ENCODE data around the gene CCDC27. TPM values are rescaled to one million over a fixed set of nuclear protein-coding genes. Genes with fewer than 3 reads are reported as not detected.
A peak's percentile ranks its signal among the peaks of the same experiment; 100 is the strongest.

CCDC27 gene
- total and polyA plus RNA-seq, 2 donors (not counting 1 experiment from before 2014, with no cell fraction given) = not detected

DNA sequence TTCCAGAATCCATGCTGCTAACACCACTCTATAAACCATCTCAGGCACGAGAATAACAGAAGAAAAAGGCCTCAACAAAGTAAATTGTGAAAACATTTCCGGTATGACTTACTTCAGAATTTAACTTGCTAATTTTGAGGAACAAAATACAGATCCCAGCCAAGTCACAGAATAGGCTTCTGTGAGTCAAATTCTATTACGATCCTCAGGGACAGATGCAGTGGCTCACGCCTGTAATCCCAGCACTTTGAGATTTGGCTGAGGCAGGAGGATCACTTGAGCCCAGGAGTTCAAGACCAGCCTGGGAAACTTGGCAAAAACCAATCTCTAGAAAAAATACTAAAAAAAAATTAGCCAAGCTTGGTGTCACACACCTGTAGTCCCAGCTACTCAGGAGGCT, 8.8 kb upstream of the CCDC27 start:
- Mint-ChIP-seq H3K27me3 (no peaks in the 10 kb centered on the region), H3K4me1 (peaks cover 27% of the 10 kb centered on the region), H3K27ac (peak overlapping the region; percentile 34), H3K4me3 (no peak overlapping the region), H3K9me3 (ENCODE audit: insufficient read depth) (no peaks in the 10 kb centered on the region)
- H3K9me3 ChIP-seq (ENCODE audit: control extremely low read depth in 1 of 3, control insufficient read depth in 2 of 3, insufficient read depth in 1 of 3, low read length in 2 of 3) = no peaks in the 10 kb centered on the region
- no peak overlapping the region for H3K4me2 ChIP-seq (replicated peaks; ENCODE audit: low read depth, low read length, poor library complexity, severe bottlenecking)
- intact Hi-C loops (cut with micrococcal nuclease) = no loop called here
- no peak for ATAC-seq (ENCODE audit: low read depth)
- H3K27me3 ChIP-seq (replicated peaks in 1 of 4; ENCODE audit: control extremely low read depth in 1 of 4, control insufficient read depth in 3 of 4, insufficient read depth in 4 of 4, low read length in 3 of 4) = no peaks in the 10 kb centered on the region
- ChIA-PET CTCF (no interaction called here), POLR2A (interaction anchor here (0.6 kb wide), 1 partner anchor 77 kb away, joined by 3 read pairs; no protein-coding TSS in a partner anchor)
- no peaks in the 10 kb centered on the region for H3K79me2 ChIP-seq (ENCODE audit: control insufficient read depth, insufficient read depth, low read length)
- H3K36me3 ChIP-seq (replicated peaks in 1 of 2; ENCODE audit: control extremely low read depth in 1 of 2, control insufficient read depth in 1 of 2, extremely low read depth in 1 of 2, insufficient read depth in 2 of 2, low read length in 1 of 2) = peaks cover 1 to 21% of the 10 kb centered on the region in 2 experiments
- no peak overlapping the region for H3K27ac ChIP-seq (ENCODE audit: low read length in 2 of 2)
- TF ChIP-seq CTCF (IDR thresholded peaks at IDR 0.05) (no peak), EZH2 (IDR thresholded peaks at IDR 0.05; ENCODE audit: borderline replicate concordance, insufficient read depth, low read depth, low read length, poor library complexity, severe bottlenecking) (no peak)
- no peak overlapping the region for H3K9ac ChIP-seq (ENCODE audit: low read length)
- WGBS (ENCODE audit: insufficient coverage) = 84% methylated on average over 3 of the region's 4 CpGs
- no peak for DNase-seq
- H3K4me1 ChIP-seq (ENCODE audit: control insufficient read depth in 2 of 2, insufficient read depth in 2 of 2, low read length in 2 of 2) = peaks cover 9 to 18% of the 10 kb centered on the region in 2 donors
- H2AFZ ChIP-seq (ENCODE audit: insufficient read depth, low read depth, low read length, poor library complexity, severe bottlenecking) = no peak overlapping the region
- H3K4me3 ChIP-seq (ENCODE audit: control extremely low read depth in 1 of 5, extremely low read depth in 1 of 5, insufficient read depth in 1 of 5, low read depth in 2 of 5, low read length in 4 of 5) = no peak overlapping the region
- H4K20me1 ChIP-seq (ENCODE audit: control insufficient read depth, insufficient read depth, low read length, poor library complexity, severe bottlenecking) = no peaks in the 10 kb centered on the region

GRCh38 chr1:3743826-3744225, 8.4 kb upstream of the CCDC27 start:
- Histone ChIP-seq H3K9ac (ENCODE audit: low read length) (no peak overlapping the region), H3K79me2 (ENCODE audit: control insufficient read depth, insufficient read depth, low read length) (no peaks in the 10 kb centered on the region), H3K9me3 (ENCODE audit: control extremely low read depth in 1 of 3, control insufficient read depth in 2 of 3, insufficient read depth in 1 of 3, low read length in 2 of 3) (no peaks in the 10 kb centered on the region), H3K4me3 (ENCODE audit: control extremely low read depth in 1 of 5, extremely low read depth in 1 of 5, insufficient read depth in 1 of 5, low read depth in 2 of 5, low read length in 4 of 5) (no peak overlapping the region), H2AFZ (ENCODE audit: insufficient read depth, low read depth, low read length, poor library complexity, severe bottlenecking) (no peak overlapping the region), H3K4me2 (replicated peaks; ENCODE audit: low read depth, low read length, poor library complexity, severe bottlenecking) (no peak overlapping the region), H3K36me3 (replicated peaks in 1 of 2; ENCODE audit: control extremely low read depth in 1 of 2, control insufficient read depth in 1 of 2, extremely low read depth in 1 of 2, insufficient read depth in 2 of 2, low read length in 1 of 2) (peaks cover 0 to 18% of the 10 kb centered on the region in 2 experiments), H4K20me1 (ENCODE audit: control insufficient read depth, insufficient read depth, low read length, poor library complexity, severe bottlenecking) (no peaks in the 10 kb centered on the region), H3K27ac (ENCODE audit: low read length in 2 of 2) (no peak overlapping the region), H3K27me3 (replicated peaks in 1 of 4; ENCODE audit: control extremely low read depth in 1 of 4, control insufficient read depth in 3 of 4, insufficient read depth in 4 of 4, low read length in 3 of 4) (no peaks in the 10 kb centered on the region), H3K4me1 (ENCODE audit: control insufficient read depth in 2 of 2, insufficient read depth in 2 of 2, low read length in 2 of 2) (peaks cover 9 to 18% of the 10 kb centered on the region in 2 donors)
- no peaks in the 10 kb centered on the region for H3K27me3 Mint-ChIP-seq
- ATAC-seq (ENCODE audit: low read depth) (no peak), DNase-seq (no peak)
- TF ChIP-seq EZH2 (IDR thresholded peaks at IDR 0.05; ENCODE audit: borderline replicate concordance, insufficient read depth, low read depth, low read length, poor library complexity, severe bottlenecking) (no peak), CTCF (IDR thresholded peaks at IDR 0.05) (no peak)
- H3K27ac Mint-ChIP-seq = no peak overlapping the region
- ChIA-PET CTCF (no interaction called here), POLR2A (interaction anchor here (0.6 kb wide), 1 partner anchor 78 kb away, joined by 3 read pairs; no protein-coding TSS in a partner anchor)
- intact Hi-C loops (cut with micrococcal nuclease) = no loop called here
- WGBS (ENCODE audit: insufficient coverage) = 98% methylated on average over 10 of the region's 12 CpGs
- peaks cover 27% of the 10 kb centered on the region for H3K4me1 Mint-ChIP-seq
- H3K4me3 Mint-ChIP-seq = no peak overlapping the region
- no peaks in the 10 kb centered on the region for H3K9me3 Mint-ChIP-seq (ENCODE audit: insufficient read depth)
